ENCODE measurements around the gene TBC1D7.
"Not testable (repeated sequence)": the region's sequence is repeated elsewhere in the genome, so short reads cannot be mapped to it uniquely, and the experiment has no call there.

TBC1D7 gene

GRCh38 chr6:13355999-13356785, 27.9 kb upstream of the TBC1D7 start:
- DNase-seq = no peak

- DNase-seq = no peak
These were observed 27.0 kb upstream of the TBC1D7 start for GRCh38 chr6:13355043-13355945.

GRCh38 chr6:13354331-13355042, 26.1 kb upstream of the TBC1D7 start:
- no peak for DNase-seq

- DNase-seq = no peak
These were observed 23.8 kb upstream of the TBC1D7 start for GRCh38 chr6:13352165-13352564.

- no peak for DNase-seq
These were observed 22.9 kb upstream of the TBC1D7 start for GRCh38 chr6:13351271-13351670.

GRCh38 chr6:13349811-13350506, 21.6 kb upstream of the TBC1D7 start:
- no peak for DNase-seq

- no peak for DNase-seq
These were observed 20.2 kb upstream of the TBC1D7 start for GRCh38 chr6:13348334-13349113.

GRCh38 chr6:13346245-13346644, 17.9 kb upstream of the TBC1D7 start:
- DNase-seq = no peak

- no peak for DNase-seq
These were observed 14.2 kb upstream of the TBC1D7 start for GRCh38 chr6:13342414-13343019.

GRCh38 chr6:13339863-13340630, 11.7 kb upstream of the TBC1D7 start:
- no peak for DNase-seq

- no peak for DNase-seq
These were observed 9.7 kb upstream of the TBC1D7 start for GRCh38 chr6:13338038-13338437.

- DNase-seq = peak; percentile 83
These were observed 8.2 kb upstream of the TBC1D7 start for GRCh38 chr6:13336553-13336952.

- DNase-seq = no peak
These were observed 6.6 kb upstream of the TBC1D7 start for GRCh38 chr6:13334953-13335352.

- no peak for DNase-seq
These were observed 4.0 kb upstream of the TBC1D7 start for GRCh38 chr6:13332349-13332706.

- no peak for DNase-seq
These were observed 3.4 kb upstream of the TBC1D7 start for GRCh38 chr6:13331516-13332348.

- no peak for DNase-seq
These were observed 492 bp upstream of the TBC1D7 start for GRCh38 chr6:13328875-13329183.

GRCh38 chr6:13327691-13328075, 654 bp downstream of the TBC1D7 start:
- DNase-seq = no peak

- not testable (repeated sequence) for DNase-seq
These were observed 2.2 kb downstream of the TBC1D7 start for GRCh38 chr6:13326031-13326586.

- no peak for DNase-seq
These were observed 8.3 kb downstream of the TBC1D7 start for GRCh38 chr6:13319891-13320564.
